HCT116 (cell line): ENCODE measurements around the gene STK16.

Experiments
- CTCF ChIP-seq, 3 experiments: fragments of 200-600 bp in 1 of 3; sonication (generic) in 1 of 3; IDR thresholded peaks in 2 of 3; conservative IDR thresholded peaks in 1 of 3; 2 replicates each; pipeline ENCODE4 v1.5.1; 2012 to 2017; ENCODE audit warnings: low read depth in 2 of 3, low read length in 2 of 3, antibody characterized with exemption in 1 of 3, borderline replicate concordance in 1 of 3, control low read depth in 1 of 3, mild to moderate bottlenecking in 1 of 3, mixed read lengths in 1 of 3, mixed run types in 1 of 3, moderate library complexity in 1 of 3; ENCODE audit not compliant: insufficient read depth in 1 of 3
- EZH2 ChIP-seq: fragments of 200-600 bp; sonication (generic); IDR thresholded peaks from 2 replicates; pipeline ENCODE4 v1.6.1; 2017; ENCODE audit warnings: antibody characterized with exemption, mixed run types
- EZH2phosphoT487 ChIP-seq: fragments of 200-600 bp; IDR thresholded peaks from 2 replicates; pipeline ENCODE4 v1.6.1; 2018; ENCODE audit warnings: antibody characterized with exemption, borderline replicate concordance
- FOSL1 ChIP-seq: IDR thresholded peaks from 2 replicates; pipeline ENCODE4 v1.6.1; 2012; ENCODE audit warnings: low read depth
- POLR2A ChIP-seq: IDR thresholded peaks from 2 replicates; pipeline ENCODE4 v1.7.0; 2011; ENCODE audit warnings: borderline replicate concordance; ENCODE audit not compliant: insufficient read depth, insufficient read length; ENCODE audit errors: extremely low read depth
- POLR2AphosphoS5 ChIP-seq: IDR thresholded peaks from 2 replicates; pipeline ENCODE4 v1.6.1; 2011; ENCODE audit warnings: mild to moderate bottlenecking, low read depth, low read length, moderate library complexity
- SIN3A ChIP-seq: IDR thresholded peaks from 2 replicates; pipeline ENCODE4 v1.6.1; 2012; ENCODE audit warnings: low read depth

GRCh38 chr2:219291910-219292490 is 46.7 kb downstream of the STK16 start:
- TF ChIP-seq EZH2phosphoT487 (no peak), FOSL1 (no peak), POLR2A (no peak), CTCF (IDR thresholded peaks at IDR 0.05 in 2 of 3, conservative IDR thresholded peaks at IDR 0.05 in 1 of 3; ENCODE audit: borderline replicate concordance in 1 of 3, insufficient read depth in 1 of 3, low read depth in 2 of 3, low read length in 2 of 3) (no peak), SIN3A (no peak), POLR2AphosphoS5 (no peak), EZH2 (no peak)
